ENCODE results near the gene SNRPA. TPM values are rescaled to one million over a fixed set of nuclear protein-coding genes. Genes with fewer than 3 reads are reported as not detected.
"Not testable (repeated sequence)": the region's sequence is repeated elsewhere in the genome, so short reads cannot be mapped to it uniquely, and the experiment has no call there.

SNRPA gene
- total RNA-seq, 1 donor, result 77.3 TPM

GRCh38 chr19:40743926-40744325 is 7.1 kb upstream of the SNRPA start:
- no peak for DNase-seq (ENCODE audit: low read depth in 2 of 3, low spot score in 2 of 3)

- DNase-seq (ENCODE audit: low read depth in 2 of 3, low spot score in 2 of 3), result no peak
Measured at GRCh38 chr19:40744554-40745401, 6.2 kb upstream of the SNRPA start.

DNA sequence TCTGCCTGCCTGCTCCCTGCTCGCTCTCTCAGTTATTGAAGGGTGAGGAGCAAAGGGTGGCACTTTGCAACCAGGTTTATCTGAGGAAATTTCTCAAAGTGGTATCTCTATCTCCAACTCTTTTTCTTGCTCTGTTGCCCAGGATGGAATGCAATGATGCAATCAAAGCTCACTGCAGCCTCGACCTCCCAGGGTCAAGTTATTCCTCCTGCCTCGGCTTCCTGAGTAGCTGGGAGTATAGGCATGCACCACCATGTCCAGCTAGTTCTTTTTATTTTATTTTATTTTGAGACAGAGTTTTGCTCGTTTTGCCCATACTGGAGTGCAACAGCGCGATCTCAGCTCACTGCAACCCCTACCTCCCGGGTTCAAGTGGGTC is 5.6 kb upstream of the SNRPA start:
- DNase-seq (ENCODE audit: low read depth in 2 of 3, low spot score in 2 of 3), result no peak

DNA sequence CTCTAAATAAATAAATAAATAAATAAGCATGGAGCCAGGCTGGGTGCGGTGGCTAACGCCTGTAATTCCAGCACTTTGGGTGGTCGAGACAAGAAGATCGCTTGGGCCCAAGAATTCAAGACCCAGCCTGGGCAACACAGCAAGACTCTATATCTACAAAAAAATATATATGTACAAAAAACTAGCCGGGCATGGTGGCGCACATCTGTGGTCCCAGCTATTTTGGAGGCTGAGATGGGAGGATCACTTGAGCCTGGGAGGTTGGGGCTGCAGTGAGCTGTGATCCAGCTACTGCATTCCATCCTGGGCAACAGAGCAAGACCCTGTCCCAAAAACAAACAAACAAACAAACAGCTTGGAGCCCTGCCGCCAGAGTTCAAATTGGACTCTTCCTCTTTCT is 3.5 kb upstream of the SNRPA start:
- no peak for DNase-seq (ENCODE audit: low read depth in 2 of 3, low spot score in 2 of 3)

DNA sequence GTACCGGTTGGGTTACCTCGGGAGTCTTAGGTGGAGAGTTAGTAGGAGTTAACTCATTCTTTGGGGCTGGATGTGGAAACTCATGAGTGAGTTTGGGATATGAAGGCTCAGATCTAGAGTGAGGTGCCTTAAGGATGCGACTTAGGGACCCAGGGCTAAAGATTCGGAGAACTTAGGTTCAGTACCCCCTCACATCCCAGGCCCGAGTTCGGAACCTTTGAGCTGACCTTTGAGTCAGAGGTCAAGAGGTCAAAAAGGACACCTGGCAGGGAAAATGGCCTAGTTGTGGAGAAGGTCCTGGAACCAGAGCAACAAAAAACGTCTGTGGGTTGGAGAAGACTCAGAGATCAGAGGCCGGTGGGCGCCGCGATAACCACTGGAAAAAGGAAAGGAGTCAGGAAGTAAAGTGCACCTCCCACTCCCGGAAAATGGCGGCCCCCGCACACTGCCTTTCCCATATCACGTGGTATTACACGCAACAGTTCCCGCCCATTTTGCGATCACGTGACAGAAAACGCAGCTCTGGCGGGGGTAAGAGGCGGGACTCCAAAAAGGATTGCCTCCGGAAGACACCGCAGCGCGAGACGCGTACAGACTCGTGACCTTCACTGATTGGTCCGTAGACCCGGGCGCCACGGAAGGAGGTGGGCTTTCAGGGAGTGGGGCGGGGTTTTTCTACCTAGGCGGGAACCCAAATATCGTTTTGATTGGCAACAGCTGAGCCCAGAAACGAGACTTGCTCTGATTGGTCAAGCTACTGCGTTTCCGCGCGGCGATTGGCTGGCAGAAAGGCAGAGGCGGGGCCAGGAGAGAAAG is 737 bp upstream of the SNRPA start, which contains the start of gene ACTMAP:
TSS of gene ACTMAP (minus strand) at position 420 of the 816 bp plus-strand sequence. CDS start 674 bp downstream, outside the sequence.
- peak; percentile 94 to 100 (median 100) for DNase-seq (ENCODE audit: low read depth in 2 of 3, low spot score in 2 of 3)

GRCh38 chr19:40752257-40752781 is 1.3 kb downstream of the SNRPA start:
- no peak for DNase-seq (ENCODE audit: low read depth in 2 of 3, low spot score in 2 of 3)

GRCh38 chr19:40754611-40755247 is 3.7 kb downstream of the SNRPA start:
- no peak for DNase-seq (ENCODE audit: low read depth in 2 of 3, low spot score in 2 of 3)

DNA sequence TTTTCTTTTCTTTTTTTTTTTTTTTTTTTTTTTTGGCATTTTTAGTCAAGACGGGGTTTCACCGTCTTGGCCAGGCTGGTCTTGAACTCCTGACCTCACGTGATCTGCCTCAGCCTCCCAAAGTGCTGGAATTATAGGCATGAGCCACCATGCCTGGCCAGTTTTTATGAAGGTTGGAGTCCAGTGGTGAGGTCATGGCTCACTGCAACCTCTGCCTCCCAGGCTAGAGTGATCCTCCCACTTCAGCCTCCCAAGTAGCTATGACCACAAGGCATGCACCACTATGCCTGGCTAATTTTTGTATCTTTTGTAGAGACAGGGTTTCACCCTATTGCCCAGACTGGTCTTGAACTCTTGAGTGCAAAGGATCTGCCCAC is 4.2 kb downstream of the SNRPA start:
- no peak for DNase-seq (ENCODE audit: low read depth in 2 of 3, low spot score in 2 of 3)

GRCh38 chr19:40755791-40756190 is 4.8 kb downstream of the SNRPA start:
- DNase-seq (ENCODE audit: low read depth in 2 of 3, low spot score in 2 of 3), result no peak

- no peak for DNase-seq (ENCODE audit: low read depth in 2 of 3, low spot score in 2 of 3)
Measured at GRCh38 chr19:40756502-40757110, 5.6 kb downstream of the SNRPA start.

DNA sequence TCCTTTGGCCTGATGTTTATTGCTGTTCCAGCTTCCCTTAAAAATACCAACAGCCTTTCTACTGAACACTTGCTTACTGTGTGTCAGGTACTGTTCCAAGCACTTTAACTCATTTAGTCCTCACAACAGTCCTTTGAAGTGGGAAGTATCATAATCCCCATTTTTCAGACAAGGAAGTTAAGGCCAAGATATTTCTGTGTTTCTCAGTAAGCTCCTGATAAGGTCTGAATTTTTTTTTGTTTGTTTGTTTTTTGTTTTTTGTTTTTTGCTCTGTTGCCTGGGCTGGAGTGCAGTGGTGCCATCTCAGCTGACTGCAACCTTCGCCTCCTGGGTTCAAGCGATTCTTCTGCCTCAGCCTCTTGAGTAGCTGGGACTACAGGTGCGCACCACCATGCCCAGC is 7.5 kb downstream of the SNRPA start:
- no peak for DNase-seq (ENCODE audit: low read depth in 2 of 3, low spot score in 2 of 3)

DNA sequence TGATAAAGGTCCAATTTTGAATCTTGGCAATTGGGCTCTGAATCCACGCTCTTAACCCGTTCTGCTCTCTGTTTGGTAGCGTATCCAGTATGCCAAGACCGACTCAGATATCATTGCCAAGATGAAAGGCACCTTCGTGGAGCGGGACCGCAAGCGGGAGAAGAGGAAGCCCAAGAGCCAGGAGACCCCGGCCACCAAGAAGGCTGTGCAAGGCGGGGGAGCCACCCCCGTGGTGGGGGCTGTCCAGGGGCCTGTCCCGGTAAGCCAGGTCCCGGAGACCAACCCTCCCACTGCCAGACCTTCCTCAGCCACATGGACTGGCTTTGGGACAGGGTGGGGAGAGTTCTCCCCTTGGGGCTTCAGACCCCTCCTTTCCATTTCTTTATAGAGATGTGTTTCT is 8.3 kb downstream of the SNRPA start:
- DNase-seq (ENCODE audit: low read depth in 2 of 3, low spot score in 2 of 3), result no peak

DNA sequence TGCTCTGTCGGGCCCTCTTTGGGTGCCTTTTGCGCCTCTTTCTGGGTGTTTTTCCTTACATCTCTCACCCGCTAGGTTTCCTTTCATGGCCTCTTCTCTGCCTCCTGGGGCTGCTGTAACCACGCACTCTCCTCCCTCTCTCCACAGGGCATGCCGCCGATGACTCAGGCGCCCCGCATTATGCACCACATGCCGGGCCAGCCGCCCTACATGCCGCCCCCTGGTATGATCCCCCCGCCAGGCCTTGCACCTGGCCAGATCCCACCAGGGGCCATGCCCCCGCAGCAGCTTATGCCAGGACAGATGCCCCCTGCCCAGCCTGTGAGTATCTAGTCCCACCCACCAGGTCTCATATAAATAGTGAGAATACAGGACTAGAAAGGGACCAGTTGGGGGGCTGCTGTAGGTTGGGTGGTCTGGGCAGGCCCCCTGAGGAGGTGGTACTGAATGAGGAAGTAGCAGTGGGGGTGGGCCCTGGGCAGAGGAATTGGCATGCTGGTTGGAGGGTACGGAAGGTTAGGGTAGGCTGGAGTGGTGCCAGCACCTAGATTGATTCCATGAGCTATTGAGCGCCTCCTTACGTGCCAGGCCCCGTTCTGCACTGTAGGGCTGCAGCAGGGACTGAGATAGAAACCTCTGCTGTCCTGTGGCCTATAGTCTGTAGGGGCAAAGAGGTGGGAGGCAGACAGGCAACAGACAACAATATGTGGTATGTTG is 11.9 kb downstream of the SNRPA start:
- no peak for DNase-seq (ENCODE audit: low read depth in 2 of 3, low spot score in 2 of 3)

DNA sequence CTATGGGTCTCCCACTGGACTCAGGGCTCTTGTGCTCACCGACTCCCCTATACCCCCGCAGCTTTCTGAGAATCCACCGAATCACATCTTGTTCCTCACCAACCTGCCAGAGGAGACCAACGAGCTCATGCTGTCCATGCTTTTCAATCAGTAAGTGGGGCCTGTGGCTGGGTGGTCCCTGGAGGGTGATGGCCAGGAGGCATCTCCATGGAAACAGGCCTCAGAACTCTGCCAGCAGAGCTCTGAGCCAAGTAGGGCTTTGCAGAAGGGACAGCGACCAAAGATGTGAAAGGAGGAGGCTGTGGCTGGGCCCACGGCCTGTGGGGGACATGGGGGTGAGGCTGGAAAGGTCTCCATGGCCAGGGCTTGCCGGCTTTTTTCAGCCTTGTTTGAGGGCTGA is 12.5 kb downstream of the SNRPA start:
- DNase-seq (ENCODE audit: low read depth in 2 of 3, low spot score in 2 of 3), result no peak

GRCh38 chr19:40763963-40764362 is 13.0 kb downstream of the SNRPA start:
- DNase-seq (ENCODE audit: low read depth in 2 of 3, low spot score in 2 of 3), result no peak

DNA sequence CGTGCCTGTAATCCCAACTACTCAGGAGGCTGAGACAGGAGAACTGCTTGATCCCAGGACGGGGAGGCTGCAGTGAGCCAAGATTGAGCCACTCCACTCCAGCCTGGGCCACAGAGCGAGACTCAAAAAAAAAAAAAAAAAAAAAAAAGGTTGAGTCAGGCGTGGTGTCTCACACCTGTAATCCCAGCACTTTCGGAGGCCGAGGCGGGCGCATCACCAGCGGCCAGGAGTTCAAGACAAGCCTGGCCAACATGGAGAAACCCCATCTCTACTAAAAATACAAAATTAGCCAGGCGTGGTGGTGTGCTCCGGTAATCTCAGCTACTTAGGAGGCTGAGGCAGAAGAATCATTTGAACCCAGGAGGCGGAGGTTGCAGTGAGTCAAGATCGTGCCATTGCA is 15.4 kb downstream of the SNRPA start:
- DNase-seq (ENCODE audit: low read depth in 2 of 3, low spot score in 2 of 3), result not testable (repeated sequence)

- no peak for DNase-seq (ENCODE audit: low read depth in 2 of 3, low spot score in 2 of 3)
Measured at GRCh38 chr19:40768869-40769268, 17.9 kb downstream of the SNRPA start.

DNA sequence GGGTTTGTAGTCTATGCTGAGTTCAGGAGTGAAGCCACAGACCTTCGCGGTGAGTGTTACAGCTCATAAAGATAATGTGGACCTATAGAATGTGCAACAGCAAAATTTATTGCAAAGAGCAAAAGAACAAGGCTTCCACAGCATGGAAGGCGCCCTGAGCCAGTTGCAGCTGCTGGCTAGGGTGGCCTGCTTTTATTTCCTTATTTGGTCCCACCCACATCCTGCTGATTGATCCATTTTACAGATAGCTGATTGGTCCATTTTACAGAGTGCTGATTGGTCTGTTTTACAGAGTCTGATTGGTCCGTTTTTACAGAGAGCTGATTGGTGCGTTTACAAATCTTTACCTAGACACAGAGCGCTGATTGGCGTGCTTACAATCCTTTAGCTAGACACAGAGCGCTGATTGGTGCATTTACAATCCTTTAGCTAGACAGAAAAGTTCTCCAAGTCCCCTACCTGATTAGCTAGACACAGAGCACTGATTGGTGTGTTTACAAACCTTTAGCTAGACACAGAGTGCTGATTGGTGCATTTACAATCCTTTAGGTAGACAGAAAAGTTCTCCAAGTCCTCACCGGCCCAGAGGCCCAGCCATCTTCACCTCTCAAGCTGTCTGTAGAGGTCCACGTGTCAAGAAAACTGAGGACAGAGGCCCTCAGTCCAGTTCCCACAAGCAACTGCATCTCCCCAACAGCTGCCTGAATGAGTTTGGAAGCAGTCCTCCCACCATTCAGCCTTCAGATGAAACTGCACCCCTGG is 20.3 kb downstream of the SNRPA start:
- peak in 1 of 3 donors; percentile 13 for DNase-seq (ENCODE audit: low read depth in 2 of 3, low spot score in 2 of 3)

GRCh38 chr19:40774916-40775631 is 24.1 kb downstream of the SNRPA start, which contains the start of gene MIA:
TSS of gene MIA (plus strand) at chr19:40775521. CDS start at chr19:40775543, 22 bp downstream.
- no peak for DNase-seq (ENCODE audit: low read depth in 2 of 3, low spot score in 2 of 3)
